GM12801 (cell line): ENCODE data around the gene TCEANC2.

Source experiments
- CTCF ChIP-seq: IDR thresholded peaks from one replicate; pipeline ENCODE4 v1.5.1; 2011; ENCODE audit warnings: control low read depth; ENCODE audit not compliant: insufficient read length; ENCODE audit errors: extremely low read depth

Gene TCEANC2

GRCh38 chr1:54122992-54123391 is 69.6 kb downstream of the TCEANC2 start:
- no peak for TF ChIP-seq CTCF

- TF ChIP-seq CTCF, result no peak
These were observed 71.1 kb downstream of the TCEANC2 start for GRCh38 chr1:54124472-54124871.

- TF ChIP-seq CTCF, result no peak
These were observed 71.5 kb downstream of the TCEANC2 start for GRCh38 chr1:54124906-54125305.

GRCh38 chr1:54125386-54126070 is 72.1 kb downstream of the TCEANC2 start:
- no peak for TF ChIP-seq CTCF

- no peak for TF ChIP-seq CTCF
These were observed 72.9 kb downstream of the TCEANC2 start for GRCh38 chr1:54126271-54126815.

GRCh38 chr1:54127594-54128300 is 74.3 kb downstream of the TCEANC2 start:
- TF ChIP-seq CTCF, result no peak

GRCh38 chr1:54129858-54130257 is 76.5 kb downstream of the TCEANC2 start:
- no peak for TF ChIP-seq CTCF
